Astrocyte (in vitro differentiated cells and primary cell): ENCODE measurements around the gene TNXB. TPM values are rescaled to one million over a fixed set of nuclear protein-coding genes. Genes with fewer than 3 reads are reported as not detected.

Source experiments
- DNase-seq: peaks from one replicate; pipeline ENCODE4 v3.0.0-alpha.2; 2010; ENCODE audit warnings: low read depth
- FAIRE-seq: peaks from 2 replicates; lab custom pipeline; 2011; peaks lifted over from hg19 to GRCh38; lab: Jason Lieb, UNC
- H2AFZ ChIP-seq: 2 replicates; pipeline ENCODE4 v1.6.0; 2012; ENCODE audit warnings: low read depth, low read length, inconsistent platforms
- H3K27ac ChIP-seq: 2 replicates; pipeline ENCODE4 v1.5.1; 2011; ENCODE audit warnings: low read depth, low read length, inconsistent platforms
- H3K27me3 ChIP-seq: 2 replicates; pipeline ENCODE4 v1.6.0; 2011; ENCODE audit warnings: low read length, inconsistent platforms; ENCODE audit not compliant: insufficient read depth
- H3K36me3 ChIP-seq: 2 replicates; pipeline ENCODE4 v1.5.1; 2011; ENCODE audit warnings: low read length, inconsistent platforms; ENCODE audit not compliant: insufficient read depth
- H3K4me1 ChIP-seq: 2 replicates; pipeline ENCODE4 v1.5.1; 2011; ENCODE audit warnings: low read length, inconsistent platforms; ENCODE audit not compliant: insufficient read depth
- H3K4me2 ChIP-seq: 2 replicates; pipeline ENCODE4 v1.6.0; 2012; ENCODE audit warnings: low read length, inconsistent platforms
- H3K4me3 ChIP-seq: 2 replicates; pipeline ENCODE4 v1.5.1; 2011; ENCODE audit warnings: low read depth, mild to moderate bottlenecking, low read length, inconsistent platforms; ENCODE audit not compliant: insufficient read depth
- H3K79me2 ChIP-seq: 2 replicates; pipeline ENCODE4 v1.6.0; 2012; ENCODE audit warnings: mild to moderate bottlenecking, low read length, inconsistent platforms; ENCODE audit not compliant: insufficient read depth
- H3K9ac ChIP-seq: 2 replicates; pipeline ENCODE4 v1.6.0; 2012; ENCODE audit warnings: mild to moderate bottlenecking, low read length, inconsistent platforms
- H3K9me3 ChIP-seq: 2 replicates; pipeline ENCODE4 v1.5.1; 2012; ENCODE audit warnings: low read depth, mild to moderate bottlenecking, low read length, inconsistent platforms; ENCODE audit not compliant: insufficient read depth
- H4K20me1 ChIP-seq: 2 replicates; pipeline ENCODE4 v1.6.0; 2012; ENCODE audit warnings: low read length, inconsistent platforms; ENCODE audit not compliant: insufficient read depth
- H3K27ac Mint-ChIP-seq: one replicate; pipeline ENCODE4 v1.8.0; 2021; ENCODE audit warnings: mild to moderate bottlenecking, mixed read lengths; ENCODE audit not compliant: unreplicated experiment
- H3K27me3 Mint-ChIP-seq: one replicate; pipeline ENCODE4 v1.8.0; 2021; ENCODE audit warnings: low read depth, mixed read lengths; ENCODE audit not compliant: unreplicated experiment
- H3K36me3 Mint-ChIP-seq: one replicate; pipeline ENCODE4 v1.8.0; 2021; ENCODE audit warnings: low read depth, mixed read lengths; ENCODE audit not compliant: unreplicated experiment
- H3K4me1 Mint-ChIP-seq: one replicate; pipeline ENCODE4 v1.8.0; 2021; ENCODE audit warnings: low read depth, mixed read lengths; ENCODE audit not compliant: unreplicated experiment
- H3K4me3 Mint-ChIP-seq: one replicate; pipeline ENCODE4 v1.8.0; 2021; ENCODE audit warnings: mild to moderate bottlenecking, moderate library complexity, mixed read lengths; ENCODE audit not compliant: unreplicated experiment
- H3K9me3 Mint-ChIP-seq: one replicate; pipeline ENCODE4 v1.8.0; 2021; ENCODE audit warnings: mild to moderate bottlenecking, mixed read lengths; ENCODE audit not compliant: unreplicated experiment
- EZH2 ChIP-seq: IDR thresholded peaks from 2 replicates; pipeline ENCODE4 v1.6.1; 2012; ENCODE audit warnings: mild to moderate bottlenecking, low read length, inconsistent platforms; ENCODE audit not compliant: insufficient read depth
- total RNA-seq: library from RNA; stranded (reverse); gene quantifications from 2 replicates; pipeline ENCODE4 v1.2.1, GENCODE V29; 2021
- TF ChIP-seq, protein P1 (sequence below): IDR thresholded peaks from 2 replicates; pipeline ENCODE4 v1.5.1; 2011; ENCODE audit warnings: low read depth, mild to moderate bottlenecking, inconsistent platforms, low read length, moderate library complexity; ENCODE audit not compliant: insufficient read depth

Gene TNXB
- total RNA-seq, 1 donor from 2014 or later: 2.3 TPM

DNA sequence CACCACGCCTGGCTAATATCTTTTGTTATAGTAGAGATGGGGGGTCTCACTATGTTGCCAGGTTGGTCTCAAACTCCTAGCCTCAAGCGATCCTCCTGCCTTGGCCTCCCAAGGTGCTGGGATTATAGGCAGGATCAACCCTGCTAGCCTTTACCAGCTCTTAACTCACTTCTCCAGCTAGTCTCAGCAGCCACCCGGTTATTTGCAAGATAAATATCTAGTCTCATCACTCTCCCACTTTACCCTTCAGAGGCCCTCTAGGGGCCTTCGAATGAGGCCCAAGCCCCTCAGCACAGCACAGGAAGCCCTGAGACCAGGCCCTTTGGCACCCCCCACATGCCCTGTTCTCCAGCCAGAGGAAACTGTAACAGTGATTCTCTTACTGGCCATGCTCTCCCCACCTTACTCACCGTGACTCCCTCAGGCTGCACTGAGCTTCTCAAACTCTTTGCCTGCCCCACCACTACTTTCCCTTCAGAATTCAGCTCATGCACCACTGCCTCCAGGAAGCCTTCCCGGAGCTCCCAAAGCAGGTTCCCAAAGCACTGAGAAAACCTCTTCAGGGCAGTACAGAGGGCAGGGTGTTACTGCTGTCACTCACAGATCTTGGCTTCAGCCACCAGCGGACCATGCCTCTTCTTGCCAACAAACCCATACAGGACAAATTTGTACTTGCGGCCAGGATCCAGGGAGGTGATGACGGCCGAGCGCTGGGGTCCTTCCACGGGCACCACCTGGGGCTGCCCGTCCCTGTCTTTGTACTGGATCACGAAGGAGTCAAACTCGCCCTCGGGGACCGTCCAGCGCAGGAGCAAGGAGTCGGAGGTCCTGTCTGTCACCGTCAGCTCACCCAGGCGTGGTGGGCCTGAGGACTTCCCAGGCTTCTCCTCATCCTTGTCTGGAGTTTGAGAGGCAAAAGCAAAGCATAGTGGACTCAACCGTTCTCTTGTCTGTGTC, 25.0 kb downstream of the TNXB start:
- Histone ChIP-seq H3K36me3 (no peaks in the 10 kb centered on the region), H3K4me2 (no peak overlapping the region), H4K20me1 (peaks cover 40% of the 10 kb centered on the region), H3K27me3 (peaks cover 57% of the 10 kb centered on the region), H3K9me3 (no peaks in the 10 kb centered on the region), H3K9ac (no peak overlapping the region), H3K79me2 (no peaks in the 10 kb centered on the region), H3K4me3 (no peak overlapping the region), H2AFZ (no peak overlapping the region), H3K4me1 (peaks cover 42% of the 10 kb centered on the region), H3K27ac (no peak overlapping the region)
- Mint-ChIP-seq H3K36me3 (no peaks in the 10 kb centered on the region), H3K4me3 (no peak overlapping the region), H3K27ac (peak overlapping the region; percentile 12), H3K9me3 (peaks cover 5% of the 10 kb centered on the region), H3K27me3 (peaks cover 78% of the 10 kb centered on the region), H3K4me1 (peaks cover 23% of the 10 kb centered on the region)
- DNase-seq (no peak), FAIRE-seq (no peak)
- TF ChIP-seq, protein P1, sequence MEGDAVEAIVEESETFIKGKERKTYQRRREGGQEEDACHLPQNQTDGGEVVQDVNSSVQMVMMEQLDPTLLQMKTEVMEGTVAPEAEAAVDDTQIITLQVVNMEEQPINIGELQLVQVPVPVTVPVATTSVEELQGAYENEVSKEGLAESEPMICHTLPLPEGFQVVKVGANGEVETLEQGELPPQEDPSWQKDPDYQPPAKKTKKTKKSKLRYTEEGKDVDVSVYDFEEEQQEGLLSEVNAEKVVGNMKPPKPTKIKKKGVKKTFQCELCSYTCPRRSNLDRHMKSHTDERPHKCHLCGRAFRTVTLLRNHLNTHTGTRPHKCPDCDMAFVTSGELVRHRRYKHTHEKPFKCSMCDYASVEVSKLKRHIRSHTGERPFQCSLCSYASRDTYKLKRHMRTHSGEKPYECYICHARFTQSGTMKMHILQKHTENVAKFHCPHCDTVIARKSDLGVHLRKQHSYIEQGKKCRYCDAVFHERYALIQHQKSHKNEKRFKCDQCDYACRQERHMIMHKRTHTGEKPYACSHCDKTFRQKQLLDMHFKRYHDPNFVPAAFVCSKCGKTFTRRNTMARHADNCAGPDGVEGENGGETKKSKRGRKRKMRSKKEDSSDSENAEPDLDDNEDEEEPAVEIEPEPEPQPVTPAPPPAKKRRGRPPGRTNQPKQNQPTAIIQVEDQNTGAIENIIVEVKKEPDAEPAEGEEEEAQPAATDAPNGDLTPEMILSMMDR: no peak
- no peak for TF ChIP-seq EZH2

DNA sequence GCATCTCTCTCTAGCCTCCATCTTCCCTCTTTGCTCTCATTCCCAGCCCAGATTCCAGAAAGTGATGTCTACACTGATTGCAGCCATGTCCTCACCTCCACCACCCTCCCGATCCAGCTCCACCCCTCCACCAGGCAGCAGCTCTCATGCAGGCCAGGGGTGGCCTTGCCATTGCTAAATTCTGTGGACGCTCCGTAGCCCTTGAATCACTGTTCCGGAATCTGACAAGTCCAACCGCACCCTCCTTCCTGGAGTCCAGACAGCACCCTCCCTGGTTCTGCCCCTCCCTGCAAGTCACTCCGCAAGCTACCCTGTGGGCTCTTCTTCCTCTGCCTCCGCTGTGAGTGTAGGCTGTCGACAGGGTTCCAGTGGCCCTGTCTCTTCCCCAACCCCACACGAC, 26.2 kb downstream of the TNXB start:
- H3K36me3 Mint-ChIP-seq: no peaks in the 10 kb centered on the region
- peak overlapping the region; percentile 48 for H3K27ac Mint-ChIP-seq
- no peak overlapping the region for H3K27ac ChIP-seq
- no peak for TF ChIP-seq EZH2
- TF ChIP-seq, protein P1: no peak
- peaks cover 70% of the 10 kb centered on the region for H3K27me3 Mint-ChIP-seq
- peak overlapping the region; percentile 28 for H3K4me2 ChIP-seq
- no peak overlapping the region for H3K4me3 Mint-ChIP-seq
- no peaks in the 10 kb centered on the region for H3K79me2 ChIP-seq
- no peak overlapping the region for H2AFZ ChIP-seq
- FAIRE-seq (peak; percentile 71), DNase-seq (peak; percentile 75)
- peaks cover 5% of the 10 kb centered on the region for H3K9me3 Mint-ChIP-seq
- no peaks in the 10 kb centered on the region for H3K36me3 ChIP-seq
- H3K4me1 Mint-ChIP-seq: peaks cover 23% of the 10 kb centered on the region
- H3K9me3 ChIP-seq: no peaks in the 10 kb centered on the region
- no peak overlapping the region for H3K4me3 ChIP-seq
- no peak overlapping the region for H3K9ac ChIP-seq
- H3K4me1 ChIP-seq: peaks cover 42% of the 10 kb centered on the region
- H4K20me1 ChIP-seq: peaks cover 37% of the 10 kb centered on the region
- H3K27me3 ChIP-seq: peaks cover 50% of the 10 kb centered on the region

DNA sequence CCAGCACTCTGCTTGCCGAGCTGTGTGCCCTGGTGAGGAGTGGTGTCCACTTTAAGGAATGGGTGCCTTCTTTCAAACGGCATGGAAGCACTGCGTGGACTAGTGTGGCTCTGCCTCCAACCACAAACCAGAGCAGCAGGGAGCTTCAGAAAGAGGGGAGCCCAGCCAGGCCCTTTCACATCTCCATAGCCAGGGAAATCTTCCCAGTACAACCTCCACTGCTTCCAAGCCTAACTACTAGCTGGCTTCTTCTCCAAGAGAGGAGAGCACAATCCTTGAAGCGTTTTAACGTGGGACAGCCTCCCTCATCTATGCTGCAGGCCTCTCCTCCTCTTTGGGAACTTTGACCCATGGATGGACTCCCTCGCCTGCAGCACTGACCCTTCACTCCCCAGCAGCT, 26.7 kb downstream of the TNXB start:
- TF ChIP-seq EZH2: no peak
- TF ChIP-seq, protein P1: no peak
- no peak overlapping the region for H3K27ac ChIP-seq
- Mint-ChIP-seq H3K9me3 (peaks cover 5% of the 10 kb centered on the region), H3K27me3 (peaks cover 69% of the 10 kb centered on the region), H3K36me3 (no peaks in the 10 kb centered on the region), H3K27ac (no peak overlapping the region), H3K4me1 (peaks cover 23% of the 10 kb centered on the region), H3K4me3 (no peak overlapping the region)
- peak overlapping the region; percentile 28 for H3K4me2 ChIP-seq
- H3K79me2 ChIP-seq: no peaks in the 10 kb centered on the region
- FAIRE-seq (no peak), DNase-seq (no peak)
- H3K4me1 ChIP-seq: peaks cover 42% of the 10 kb centered on the region
- peaks cover 37% of the 10 kb centered on the region for H4K20me1 ChIP-seq
- no peak overlapping the region for H3K4me3 ChIP-seq
- no peaks in the 10 kb centered on the region for H3K36me3 ChIP-seq
- no peak overlapping the region for H2AFZ ChIP-seq
- no peaks in the 10 kb centered on the region for H3K9me3 ChIP-seq
- H3K9ac ChIP-seq: no peak overlapping the region
- H3K27me3 ChIP-seq: peaks cover 50% of the 10 kb centered on the region
